Dermis lymphatic vessel endothelial cell (primary cell): ENCODE measurements around the gene TPI1. TPM values are rescaled to one million over a fixed set of nuclear protein-coding genes. Genes with fewer than 3 reads are reported as not detected.

ENCODE experiments used
- total RNA-seq: library from RNA; depleted of rRNA; stranded (reverse); fragments of >200 nt; gene quantifications from 2 replicates; pipeline ENCODE4 v1.2.1, GENCODE V29; 2014

The TPI1 gene
- 630 and 802 TPM in 2 replicates for total RNA-seq

GRCh38 chr12:6867413-6868210, at the start of gene TPI1:
TSS of gene TPI1 (plus strand) at chr12:6867531. CDS start at chr12:6867567, 36 bp downstream.

GRCh38 chr12:6821591-6822425, 45.5 kb upstream of the TPI1 start, which contains the start of gene GPR162:
TSS of gene GPR162 (plus strand) at chr12:6821821. CDS start at chr12:6823899, 2,078 bp downstream.

GRCh38 chr12:6827982-6828780, 39.1 kb upstream of the TPI1 start, which contains the start of gene P3H3:
TSS of gene P3H3 (plus strand) at chr12:6828407. CDS start at chr12:6828441, 34 bp downstream.

GRCh38 chr12:6840761-6841515, 26.4 kb upstream of the TPI1 start, which contains the start of gene GNB3:
TSS of gene GNB3 (plus strand) at chr12:6840925. CDS start at chr12:6841288, 363 bp downstream.

GRCh38 chr12:6851153-6851920, 16.0 kb upstream of the TPI1 start, which contains the start of gene CDCA3:
TSS of gene CDCA3 (minus strand) at chr12:6851286. CDS start at chr12:6850952, 334 bp downstream.

GRCh38 chr12:6851921-6852650, 15.2 kb upstream of the TPI1 start, which contains the start of gene USP5:
TSS of gene USP5 (plus strand) at chr12:6852150. CDS start at chr12:6852180, 30 bp downstream.

GRCh38 chr12:6873094-6874014, 6.0 kb downstream of the TPI1 start, which contains the start of gene SPSB2:
TSS of gene SPSB2 (minus strand) at chr12:6873303. CDS start at chr12:6872901, 402 bp downstream.

GRCh38 chr12:6904280-6905276, 37.2 kb downstream of the TPI1 start, which contains the start of gene LRRC23:
TSS of gene LRRC23 (plus strand) at chr12:6904822. CDS start at chr12:6905634, 812 bp downstream.

GRCh38 chr12:6914246-6914946, 47.1 kb downstream of the TPI1 start, which contains the start of gene ENO2:
TSS of gene ENO2 (plus strand) at chr12:6914580. CDS start at chr12:6915833, 1,253 bp downstream.

Other genes starting within 250 kb of the TPI1 start
- under 0.01 TPM in 1 of 2 replicates, not detected in the other for gene LPAR5, start 231.6 kb upstream of the TPI1 start, total RNA-seq
- gene ACRBP, start 220.1 kb upstream of the TPI1 start, total RNA-seq, result 0.33 and 0.43 TPM in 2 replicates
- 48.1 and 53.3 TPM in 2 replicates for gene ING4, start 204.4 kb upstream of the TPI1 start, total RNA-seq
- 7.8 and 8.0 TPM in 2 replicates for gene ZNF384, start 178.2 kb upstream of the TPI1 start, total RNA-seq
- gene PIANP, start 166.7 kb upstream of the TPI1 start, total RNA-seq, result not detected in 2 replicates
- gene COPS7A, start 143.5 kb upstream of the TPI1 start, total RNA-seq, result 43.1 and 45.3 TPM in 2 replicates
- 68.2 and 71.3 TPM in 2 replicates for gene MLF2, start 114.4 kb upstream of the TPI1 start, total RNA-seq
- 46.1 and 57.2 TPM in 2 replicates for gene PTMS, start 101.2 kb upstream of the TPI1 start, total RNA-seq
- 0.09 and 0.22 TPM in 2 replicates for gene LAG3, start 95.0 kb upstream of the TPI1 start, total RNA-seq
- gene CD4, start 78.0 kb upstream of the TPI1 start, total RNA-seq, result not detected in 2 replicates
- gene GPR162, start 45.7 kb upstream of the TPI1 start, total RNA-seq, result 0.09 and 0.22 TPM in 2 replicates
- gene P3H3, start 39.1 kb upstream of the TPI1 start, total RNA-seq, result 10.2 and 10.9 TPM in 2 replicates
- 0.11 and 0.26 TPM in 2 replicates for gene GNB3, start 26.6 kb upstream of the TPI1 start, total RNA-seq
- gene CDCA3, start 16.2 kb upstream of the TPI1 start, total RNA-seq, result 2.7 and 3.4 TPM in 2 replicates
- 69.3 and 72.1 TPM in 2 replicates for gene USP5, start 15.4 kb upstream of the TPI1 start, total RNA-seq
- 3.4 and 4.2 TPM in 2 replicates for gene SPSB2, start 5.8 kb downstream of the TPI1 start, total RNA-seq
- 2.0 and 3.8 TPM in 2 replicates for gene LRRC23, start 37.3 kb downstream of the TPI1 start, total RNA-seq
- gene ENO2, start 47.0 kb downstream of the TPI1 start, total RNA-seq, result 0.60 and 1.1 TPM in 2 replicates
- gene ATN1, start 60.4 kb downstream of the TPI1 start, total RNA-seq, result 5.5 and 5.8 TPM in 2 replicates
- not detected in 2 replicates for gene RNU7-1, start 76.3 kb downstream of the TPI1 start, total RNA-seq
- 163 and 168 TPM in 2 replicates for gene C12orf57, start 76.5 kb downstream of the TPI1 start, total RNA-seq
- 3.3 and 3.5 TPM in 2 replicates for gene PTPN6, start 83.8 kb downstream of the TPI1 start, total RNA-seq
- 147 and 175 TPM in 2 replicates for gene PHB2, start 103.1 kb downstream of the TPI1 start, total RNA-seq
- gene EMG1, start 103.4 kb downstream of the TPI1 start, total RNA-seq, result 26.4 and 33.7 TPM in 2 replicates
- gene LPCAT3, start 150.9 kb downstream of the TPI1 start, total RNA-seq, result 9.4 and 10.8 TPM in 2 replicates
- 0.09 and 0.65 TPM in 2 replicates for gene C1S, start 193.2 kb downstream of the TPI1 start, total RNA-seq
- 0.43 and 1.5 TPM in 2 replicates for gene C1R, start 224.9 kb downstream of the TPI1 start, total RNA-seq
- 12.4 and 15.0 TPM in 2 replicates for gene C1RL, start 241.7 kb downstream of the TPI1 start, total RNA-seq